ENCODE data around the gene NDUFA6.

GRCh38 chr22:42067671-42068251, 22.8 kb downstream of the NDUFA6 start:
- TF ChIP-seq CTCF (IDR thresholded peaks at IDR 0.05 in 4 of 5, conservative IDR thresholded peaks at IDR 0.05 in 1 of 5) (no peak), POLR2A (IDR thresholded peaks at IDR 0.05) (no peak)

All from gastrocnemius medialis (tissue), 4 donors.